ENCODE results near the gene ACTN4.

- TF ChIP-seq, protein P1, sequence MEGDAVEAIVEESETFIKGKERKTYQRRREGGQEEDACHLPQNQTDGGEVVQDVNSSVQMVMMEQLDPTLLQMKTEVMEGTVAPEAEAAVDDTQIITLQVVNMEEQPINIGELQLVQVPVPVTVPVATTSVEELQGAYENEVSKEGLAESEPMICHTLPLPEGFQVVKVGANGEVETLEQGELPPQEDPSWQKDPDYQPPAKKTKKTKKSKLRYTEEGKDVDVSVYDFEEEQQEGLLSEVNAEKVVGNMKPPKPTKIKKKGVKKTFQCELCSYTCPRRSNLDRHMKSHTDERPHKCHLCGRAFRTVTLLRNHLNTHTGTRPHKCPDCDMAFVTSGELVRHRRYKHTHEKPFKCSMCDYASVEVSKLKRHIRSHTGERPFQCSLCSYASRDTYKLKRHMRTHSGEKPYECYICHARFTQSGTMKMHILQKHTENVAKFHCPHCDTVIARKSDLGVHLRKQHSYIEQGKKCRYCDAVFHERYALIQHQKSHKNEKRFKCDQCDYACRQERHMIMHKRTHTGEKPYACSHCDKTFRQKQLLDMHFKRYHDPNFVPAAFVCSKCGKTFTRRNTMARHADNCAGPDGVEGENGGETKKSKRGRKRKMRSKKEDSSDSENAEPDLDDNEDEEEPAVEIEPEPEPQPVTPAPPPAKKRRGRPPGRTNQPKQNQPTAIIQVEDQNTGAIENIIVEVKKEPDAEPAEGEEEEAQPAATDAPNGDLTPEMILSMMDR (IDR thresholded peaks at IDR 0.05), result no peak
- no peak for TF ChIP-seq POLR2A (IDR thresholded peaks at IDR 0.05)
Measured at GRCh38 chr19:38647966-38648768, 718 bp downstream of the ACTN4 start.
